Coronary artery (tissue), 2 donors: ENCODE measurements around the gene MECR.

Experiments used
- DNase-seq: peaks from one replicate; pipeline ENCODE4 v3.0.0-alpha.2; 2017; ENCODE audit warnings: low spot score
- H3K27ac ChIP-seq, 2 donors: fragments of 200-600 bp; sonication (generic); one replicate each; pipeline ENCODE4 v1.5.1; 2016 to 2019
- H3K4me3 ChIP-seq: fragments of 200-600 bp; sonication (generic); 2 replicates; pipeline ENCODE4 v1.5.1; 2016; ENCODE audit warnings: mild to moderate bottlenecking, moderate library complexity
- CTCF ChIP-seq: fragments of 200-600 bp; sonication (generic); IDR thresholded peaks from one replicate; pipeline ENCODE4 v1.5.1; 2019; ENCODE audit warnings: antibody characterized with exemption

MECR gene

GRCh38 chr1:29217633-29218032 lies 13.1 kb downstream of the MECR start:
- H3K4me3 ChIP-seq = no peak overlapping the region
- DNase-seq = no peak
- no peak for TF ChIP-seq CTCF
- H3K27ac ChIP-seq = no peak overlapping the region

GRCh38 chr1:29213055-29213454 lies 17.7 kb downstream of the MECR start:
- no peak for DNase-seq
- no peak for TF ChIP-seq CTCF
- no peak overlapping the region for H3K27ac ChIP-seq
- H3K4me3 ChIP-seq = no peak overlapping the region

GRCh38 chr1:29211086-29212030 lies 19.4 kb downstream of the MECR start:
- no peak for DNase-seq
- no peak for TF ChIP-seq CTCF
- Histone ChIP-seq H3K27ac (no peak overlapping the region), H3K4me3 (no peak overlapping the region)

- no peak overlapping the region for H3K4me3 ChIP-seq
- no peak for TF ChIP-seq CTCF
- DNase-seq = no peak
- H3K27ac ChIP-seq = no peak overlapping the region
These were observed 20.3 kb downstream of the MECR start for GRCh38 chr1:29210278-29211085.

GRCh38 chr1:29209173-29209572 lies 21.6 kb downstream of the MECR start:
- no peak overlapping the region for H3K4me3 ChIP-seq
- no peak for DNase-seq
- no peak overlapping the region for H3K27ac ChIP-seq
- TF ChIP-seq CTCF = no peak

- Histone ChIP-seq H3K4me3 (no peak overlapping the region), H3K27ac (no peak overlapping the region)
- no peak for DNase-seq
- TF ChIP-seq CTCF = no peak
These were observed 22.3 kb downstream of the MECR start for GRCh38 chr1:29208442-29208841.
